ENCODE results near the gene RBX1. TPM values are rescaled to one million over a fixed set of nuclear protein-coding genes. Genes with fewer than 3 reads are reported as not detected.
A peak's percentile ranks its signal among the peaks of the same experiment; 100 is the strongest.
"Not testable (repeated sequence)": the region's sequence is repeated elsewhere in the genome, so short reads cannot be mapped to it uniquely, and the experiment has no call there.

The RBX1 gene
- total RNA-seq, 2 experiments from 2014 or later, result 68.6 to 73.6 TPM

GRCh38 chr22:40979871-40980270 is 28.7 kb downstream of the RBX1 start:
- POLR2A ChIA-PET, result no interaction called here
- Mint-ChIP-seq H3K27me3 (no peaks in the 10 kb centered on the region), H3K27ac (no peak overlapping the region), H3K4me1 (no peaks in the 10 kb centered on the region), H3K36me3 (no peaks in the 10 kb centered on the region), H3K9me3 (no peaks in the 10 kb centered on the region), H3K4me3 (no peak overlapping the region)
- ATAC-seq (ENCODE audit: low read depth), result no peak
- no peak for DNase-seq

- Mint-ChIP-seq H3K27ac (no peak overlapping the region), H3K4me1 (no peaks in the 10 kb centered on the region)
- no peak for ATAC-seq (ENCODE audit: low read depth)
Observed at GRCh38 chr22:40982482-40983385, 31.6 kb downstream of the RBX1 start.

GRCh38 chr22:40991298-40991697 is 40.1 kb downstream of the RBX1 start:
- Mint-ChIP-seq H3K9me3 (no peaks in the 10 kb centered on the region), H3K27me3 (no peaks in the 10 kb centered on the region), H3K36me3 (no peaks in the 10 kb centered on the region), H3K4me1 (no peaks in the 10 kb centered on the region), H3K27ac (no peak overlapping the region), H3K4me3 (no peak overlapping the region)
- DNase-seq, result no peak
- POLR2A ChIA-PET, result no interaction called here
- ATAC-seq (ENCODE audit: low read depth), result no peak

More at GRCh38 chr22:40982482-40983385, 31.6 kb downstream of the RBX1 start:
- no peaks in the 10 kb centered on the region for H3K9me3 Mint-ChIP-seq
- POLR2A ChIA-PET, result interaction anchor here (0.5 kb wide), 1 partner anchor 35 kb away, joined by 3 read pairs; no protein-coding TSS in a partner anchor
- DNase-seq, result no peak
- no peaks in the 10 kb centered on the region for H3K36me3 Mint-ChIP-seq
- H3K27me3 Mint-ChIP-seq, result no peaks in the 10 kb centered on the region
- H3K4me3 Mint-ChIP-seq, result no peak overlapping the region

GRCh38 chr22:40995821-40996220 is 44.6 kb downstream of the RBX1 start:
- no peaks in the 10 kb centered on the region for H3K36me3 Mint-ChIP-seq
- no peak overlapping the region for H3K4me3 Mint-ChIP-seq
- POLR2A ChIA-PET, result no interaction called here
- no peaks in the 10 kb centered on the region for H3K27me3 Mint-ChIP-seq
- DNase-seq (no peak), ATAC-seq (ENCODE audit: low read depth) (no peak)
- H3K9me3 Mint-ChIP-seq, result no peaks in the 10 kb centered on the region
- H3K27ac Mint-ChIP-seq, result no peak overlapping the region
- no peaks in the 10 kb centered on the region for H3K4me1 Mint-ChIP-seq

GRCh38 chr22:40997520-40997919 is 46.3 kb downstream of the RBX1 start:
- DNase-seq (no peak), ATAC-seq (ENCODE audit: low read depth) (no peak)
- H3K4me1 Mint-ChIP-seq, result no peaks in the 10 kb centered on the region
- H3K36me3 Mint-ChIP-seq, result no peaks in the 10 kb centered on the region
- POLR2A ChIA-PET, result no interaction called here
- no peak overlapping the region for H3K27ac Mint-ChIP-seq
- H3K4me3 Mint-ChIP-seq, result no peak overlapping the region
- H3K27me3 Mint-ChIP-seq, result peaks cover 4% of the 10 kb centered on the region
- H3K9me3 Mint-ChIP-seq, result no peaks in the 10 kb centered on the region

GRCh38 chr22:41000040-41000565 is 48.9 kb downstream of the RBX1 start:
- Mint-ChIP-seq H3K27me3 (peaks cover 4% of the 10 kb centered on the region), H3K4me3 (no peak overlapping the region), H3K4me1 (no peaks in the 10 kb centered on the region), H3K27ac (no peak overlapping the region), H3K36me3 (no peaks in the 10 kb centered on the region), H3K9me3 (no peaks in the 10 kb centered on the region)
- DNase-seq (no peak), ATAC-seq (ENCODE audit: low read depth) (no peak)
- POLR2A ChIA-PET, result no interaction called here

- H3K9me3 Mint-ChIP-seq, result no peaks in the 10 kb centered on the region
- DNase-seq (no peak), ATAC-seq (ENCODE audit: low read depth) (no peak)
- no peak overlapping the region for H3K4me3 Mint-ChIP-seq
- no peaks in the 10 kb centered on the region for H3K4me1 Mint-ChIP-seq
- POLR2A ChIA-PET, result interaction anchor here (0.7 kb wide), 1 partner anchor 91 kb away, joined by 4 read pairs; the partner anchor contains the start of gene EP300
- no peaks in the 10 kb centered on the region for H3K36me3 Mint-ChIP-seq
- H3K27ac Mint-ChIP-seq, result no peak overlapping the region
- H3K27me3 Mint-ChIP-seq, result peaks cover 7% of the 10 kb centered on the region
Observed at GRCh38 chr22:41000941-41001721, 50.0 kb downstream of the RBX1 start.

- ATAC-seq (ENCODE audit: low read depth) (no peak), DNase-seq (no peak)
- no peak overlapping the region for H3K4me3 Mint-ChIP-seq
- POLR2A ChIA-PET, result no interaction called here
- no peaks in the 10 kb centered on the region for H3K4me1 Mint-ChIP-seq
- no peaks in the 10 kb centered on the region for H3K36me3 Mint-ChIP-seq
- no peaks in the 10 kb centered on the region for H3K9me3 Mint-ChIP-seq
- H3K27me3 Mint-ChIP-seq, result peaks cover 7% of the 10 kb centered on the region
- no peak overlapping the region for H3K27ac Mint-ChIP-seq
Observed at GRCh38 chr22:41001722-41002122, 50.5 kb downstream of the RBX1 start.

GRCh38 chr22:41002386-41002785 is 51.2 kb downstream of the RBX1 start:
- H3K4me1 Mint-ChIP-seq; ATAC-seq (ENCODE audit: low read depth); H3K9me3 Mint-ChIP-seq; H3K27ac Mint-ChIP-seq; DNase-seq; H3K4me3 Mint-ChIP-seq; H3K27me3 Mint-ChIP-seq; H3K36me3 Mint-ChIP-seq; POLR2A ChIA-PET: not testable (repeated sequence)

GRCh38 chr22:41003066-41003465 is 51.9 kb downstream of the RBX1 start:
- POLR2A ChIA-PET, result interaction anchor here (0.7 kb wide), 1 partner anchor 17 kb away, joined by 3 read pairs; no protein-coding TSS in a partner anchor
- Mint-ChIP-seq H3K9me3 (no peaks in the 10 kb centered on the region), H3K4me1 (no peaks in the 10 kb centered on the region), H3K36me3 (no peaks in the 10 kb centered on the region), H3K4me3 (no peak overlapping the region), H3K27ac (no peak overlapping the region), H3K27me3 (peaks cover 9% of the 10 kb centered on the region)
- ATAC-seq (ENCODE audit: low read depth), result no peak
- no peak for DNase-seq

GRCh38 chr22:41003976-41004375 is 52.8 kb downstream of the RBX1 start:
- no peaks in the 10 kb centered on the region for H3K4me1 Mint-ChIP-seq

GRCh38 chr22:41009222-41009948 is 58.2 kb downstream of the RBX1 start:
- H3K9me3 Mint-ChIP-seq, result no peaks in the 10 kb centered on the region
- no peak overlapping the region for H3K4me3 Mint-ChIP-seq
- H3K27ac Mint-ChIP-seq, result peak overlapping the region; percentile 4
- POLR2A ChIA-PET, result interaction anchor here (0.7 to 2.0 kb wide), 2 partner anchors 12 to 816 kb away, joined by 3 to 6 read pairs; no protein-coding TSS in a partner anchor
- no peaks in the 10 kb centered on the region for H3K36me3 Mint-ChIP-seq
- peaks cover 7% of the 10 kb centered on the region for H3K27me3 Mint-ChIP-seq
- DNase-seq (no peak), ATAC-seq (ENCODE audit: low read depth) (no peak)
- no peaks in the 10 kb centered on the region for H3K4me1 Mint-ChIP-seq

More at GRCh38 chr22:41003976-41004375, 52.8 kb downstream of the RBX1 start:
- POLR2A ChIA-PET, result no interaction called here
- no peak for ATAC-seq (ENCODE audit: low read depth)
- Mint-ChIP-seq H3K4me3 (no peak overlapping the region), H3K27me3 (peaks cover 9% of the 10 kb centered on the region), H3K36me3 (no peaks in the 10 kb centered on the region), H3K9me3 (no peaks in the 10 kb centered on the region), H3K27ac (no peak overlapping the region)
- DNase-seq, result no peak

- ATAC-seq (ENCODE audit: low read depth) (no peak), DNase-seq (no peak)
- Mint-ChIP-seq H3K36me3 (peaks cover 2% of the 10 kb centered on the region), H3K9me3 (no peaks in the 10 kb centered on the region), H3K27me3 (peaks cover 3% of the 10 kb centered on the region), H3K4me1 (no peaks in the 10 kb centered on the region), H3K27ac (no peak overlapping the region), H3K4me3 (no peak overlapping the region)
- POLR2A ChIA-PET, result interaction anchor here (0.6 kb wide), 1 partner anchor 21 kb away, joined by 3 read pairs; no protein-coding TSS in a partner anchor
Observed at GRCh38 chr22:41015003-41015402, 63.8 kb downstream of the RBX1 start.

All from activated naive CD8-positive, alpha-beta T cell treated with anti-CD3 and anti-CD28 coated beads, Interleukin-2, amount 10 ng/mL, durations not matched to agents 7 days and 5 days (primary cell).